ENCODE results near the gene AQP11.
"Not testable (repeated sequence)": the region's sequence is repeated elsewhere in the genome, so short reads cannot be mapped to it uniquely, and the experiment has no call there.

Gene AQP11

GRCh38 chr11:77589521-77590193 is at the start of gene AQP11:
Gene AQP11, plus strand, starts transcription at chr11:77589953. Its CDS starts 40 bp downstream, at chr11:77589993.
- in situ Hi-C loops (cut with HindIII; ENCODE audit: low pct_ligation_motif_present, low sequenced_read_pairs): no loop called here
- Histone ChIP-seq H3K36me3 (replicated peaks) (no peaks in the 10 kb centered on the region), H3K27ac (no peak within 1 kb of the TSS), H3K4me3 (ENCODE audit: low read depth, low read length) (peak within 1 kb of the TSS; percentile 66), H3K27me3 (replicated peaks) (no peaks in the 10 kb centered on the region)
- TF ChIP-seq CTCF (IDR thresholded peaks at IDR 0.05; ENCODE audit: low read depth, low read length, missing control alignments): no peak
- peak; percentile 63 for DNase-seq

- no peak for TF ChIP-seq CTCF (IDR thresholded peaks at IDR 0.05; ENCODE audit: low read depth, low read length, missing control alignments)
- Histone ChIP-seq H3K27me3 (replicated peaks) (no peaks in the 10 kb centered on the region), H3K27ac (no peak overlapping the region), H3K36me3 (replicated peaks) (no peaks in the 10 kb centered on the region), H3K4me3 (ENCODE audit: low read depth, low read length) (no peak overlapping the region)
- in situ Hi-C loops (cut with HindIII; ENCODE audit: low pct_ligation_motif_present, low sequenced_read_pairs): no loop called here
- peak; percentile 45 for DNase-seq
Measured at GRCh38 chr11:77542296-77542695, 47.5 kb upstream of the AQP11 start.

GRCh38 chr11:77547047-77547836 is 42.5 kb upstream of the AQP11 start:
- no peak for TF ChIP-seq CTCF (IDR thresholded peaks at IDR 0.05; ENCODE audit: low read depth, low read length, missing control alignments)
- in situ Hi-C loops (cut with HindIII; ENCODE audit: low pct_ligation_motif_present, low sequenced_read_pairs): no loop called here

GRCh38 chr11:77547863-77548551 is 41.7 kb upstream of the AQP11 start:
- H3K4me3 ChIP-seq (ENCODE audit: low read depth, low read length): no peak overlapping the region
- in situ Hi-C loops (cut with HindIII; ENCODE audit: low pct_ligation_motif_present, low sequenced_read_pairs): no loop called here
- TF ChIP-seq CTCF (IDR thresholded peaks at IDR 0.05; ENCODE audit: low read depth, low read length, missing control alignments): peak; percentile 69
- peak; percentile 36 for DNase-seq
- H3K27ac ChIP-seq: no peak overlapping the region
- no peaks in the 10 kb centered on the region for H3K36me3 ChIP-seq (replicated peaks)
- H3K27me3 ChIP-seq (replicated peaks): no peaks in the 10 kb centered on the region

More at GRCh38 chr11:77547047-77547836, 42.5 kb upstream of the AQP11 start:
- no peaks in the 10 kb centered on the region for H3K27me3 ChIP-seq (replicated peaks)
- no peak overlapping the region for H3K4me3 ChIP-seq (ENCODE audit: low read depth, low read length)
- H3K27ac ChIP-seq: no peak overlapping the region
- no peak for DNase-seq
- H3K36me3 ChIP-seq (replicated peaks): no peaks in the 10 kb centered on the region

- DNase-seq: no peak
- Histone ChIP-seq H3K4me3 (ENCODE audit: low read depth, low read length) (no peak overlapping the region), H3K27ac (no peak overlapping the region), H3K27me3 (replicated peaks) (no peaks in the 10 kb centered on the region), H3K36me3 (replicated peaks) (no peaks in the 10 kb centered on the region)
- in situ Hi-C loops (cut with HindIII; ENCODE audit: low pct_ligation_motif_present, low sequenced_read_pairs): no loop called here
- no peak for TF ChIP-seq CTCF (IDR thresholded peaks at IDR 0.05; ENCODE audit: low read depth, low read length, missing control alignments)
Measured at GRCh38 chr11:77548552-77549445, 41.0 kb upstream of the AQP11 start.

GRCh38 chr11:77551426-77551825 is 38.3 kb upstream of the AQP11 start:
- H3K27ac ChIP-seq; H3K4me3 ChIP-seq (ENCODE audit: low read depth, low read length); DNase-seq; in situ Hi-C loops (cut with HindIII; ENCODE audit: low pct_ligation_motif_present, low sequenced_read_pairs); H3K36me3 ChIP-seq (replicated peaks); H3K27me3 ChIP-seq (replicated peaks): not testable (repeated sequence)
